AG04449 (cell line): ENCODE data around the gene LCN6.
A peak's percentile ranks its signal among the peaks of the same experiment; 100 is the strongest.

ENCODE experiments used
- CTCF ChIA-PET: fragments of 350-600 bp; formaldehyde crosslinking; extraction: SDS; loops from one replicate; lab custom pipeline; 2021; ENCODE audit warnings: antibody characterized with exemption; lab: Yijun Ruan, JAX
- POLR2A ChIA-PET: fragments of 400-600, 350-600 bp; formaldehyde crosslinking; extraction: SDS; loops from one replicate; lab custom pipeline; 2020; ENCODE audit warnings: antibody characterized with exemption, inconsistent platforms; lab: Yijun Ruan, JAX
- DNase-seq: peaks from one replicate; pipeline ENCODE4 v3.0.0-alpha.2; 2010; ENCODE audit warnings: low read depth, low spot score
- H3K4me3 ChIP-seq: 2 replicates; pipeline ENCODE4 v1.5.1; 2011; ENCODE audit warnings: low read depth, mild to moderate bottlenecking, control low read depth, low read length
- CTCF ChIP-seq: IDR thresholded peaks from one replicate; pipeline ENCODE4 v1.5.1; 2011; ENCODE audit warnings: mild to moderate bottlenecking, moderate library complexity, low read length, control low read depth, inconsistent platforms; ENCODE audit not compliant: insufficient read depth; ENCODE audit errors: missing control alignments

LCN6 gene

DNA sequence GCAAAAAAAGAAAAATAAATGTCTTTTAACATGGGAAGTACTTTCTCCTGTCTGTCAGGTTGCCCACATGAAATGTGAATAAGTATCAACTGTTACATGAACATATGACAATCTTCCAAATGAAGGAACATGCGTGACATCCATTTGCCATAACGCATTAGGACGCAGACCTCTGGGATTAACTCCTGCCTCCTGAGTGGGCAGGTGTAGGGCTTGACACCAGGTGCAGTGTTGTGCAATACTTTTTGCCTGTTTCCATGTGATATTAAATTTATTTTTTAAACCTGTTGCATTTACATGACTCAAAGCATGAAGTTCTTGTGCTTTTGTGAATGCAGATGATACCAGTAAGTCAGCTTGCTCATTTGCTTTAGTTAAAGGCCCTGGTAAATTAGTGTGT lies 34.1 kb upstream of the LCN6 start:
- H3K4me3 ChIP-seq, result no peak overlapping the region
- DNase-seq, result no peak
- TF ChIP-seq CTCF, result no peak
- CTCF ChIA-PET, result interaction anchor here (1.1 to 2.0 kb wide), 6 partner anchors 12 to 287 kb away, joined by 3 to 5 read pairs (median 4); no protein-coding TSS in a partner anchor
- POLR2A ChIA-PET, result no interaction called here

GRCh38 chr9:136779808-136780207 lies 31.5 kb upstream of the LCN6 start:
- POLR2A ChIA-PET, result no interaction called here
- DNase-seq, result no peak
- TF ChIP-seq CTCF, result peak; percentile 1
- no peak overlapping the region for H3K4me3 ChIP-seq
- CTCF ChIA-PET, result interaction anchor here (0.7 to 6.5 kb wide), 5 partner anchors 8 to 18 kb away, joined by 3 to 60 read pairs (median 30); no protein-coding TSS in a partner anchor

- CTCF ChIA-PET, result interaction anchor here (0.8 to 6.5 kb wide), 9 partner anchors 10 to 287 kb away, joined by 3 to 60 read pairs (median 4); partner anchors contain the start of genes LCN8 and NPDC1
- no peak for DNase-seq
- POLR2A ChIA-PET, result interaction anchor here (1.3 kb wide), 1 partner anchor 49 kb away, joined by 6 read pairs; no protein-coding TSS in a partner anchor
Measured at GRCh38 chr9:136777359-136777758, 29.0 kb upstream of the LCN6 start.

DNA sequence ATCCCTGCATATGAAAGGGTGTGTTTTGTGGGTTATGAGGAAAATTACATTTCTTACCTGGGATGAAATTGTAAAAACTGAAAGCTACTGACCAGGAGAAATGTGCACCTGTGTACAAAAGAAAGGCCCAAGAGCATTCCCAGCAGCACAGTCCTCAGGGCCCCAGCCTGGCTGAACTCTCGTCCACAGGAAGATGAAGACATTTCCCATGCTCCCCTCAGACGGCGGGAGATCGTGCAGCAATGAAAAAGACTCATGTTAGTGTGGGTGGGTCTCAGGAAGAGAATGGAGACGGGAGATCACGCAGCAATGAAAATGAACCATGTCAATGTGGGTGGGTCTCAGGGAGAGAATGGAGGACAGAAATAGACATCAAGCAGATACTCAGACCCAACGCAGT lies 28.6 kb upstream of the LCN6 start:
- no peak overlapping the region for H3K4me3 ChIP-seq
- DNase-seq, result no peak
- TF ChIP-seq CTCF, result no peak
- POLR2A ChIA-PET, result no interaction called here
- CTCF ChIA-PET, result interaction anchor here (0.8 to 6.5 kb wide), 5 partner anchors 10 to 258 kb away, joined by 4 to 60 read pairs (median 30); partner anchors contain the start of gene LCN8

More at GRCh38 chr9:136777359-136777758, 29.0 kb upstream of the LCN6 start:
- TF ChIP-seq CTCF, result no peak
- no peak overlapping the region for H3K4me3 ChIP-seq

GRCh38 chr9:136775191-136775590 lies 26.9 kb upstream of the LCN6 start:
- no peak overlapping the region for H3K4me3 ChIP-seq
- no peak for TF ChIP-seq CTCF
- ChIA-PET POLR2A (no interaction called here), CTCF (interaction anchor here (1.1 to 6.5 kb wide), 6 partner anchors 9 to 18 kb away, joined by 3 to 60 read pairs (median 4); partner anchors contain the start of genes LCN8 and TMEM141)
- DNase-seq, result no peak

DNA sequence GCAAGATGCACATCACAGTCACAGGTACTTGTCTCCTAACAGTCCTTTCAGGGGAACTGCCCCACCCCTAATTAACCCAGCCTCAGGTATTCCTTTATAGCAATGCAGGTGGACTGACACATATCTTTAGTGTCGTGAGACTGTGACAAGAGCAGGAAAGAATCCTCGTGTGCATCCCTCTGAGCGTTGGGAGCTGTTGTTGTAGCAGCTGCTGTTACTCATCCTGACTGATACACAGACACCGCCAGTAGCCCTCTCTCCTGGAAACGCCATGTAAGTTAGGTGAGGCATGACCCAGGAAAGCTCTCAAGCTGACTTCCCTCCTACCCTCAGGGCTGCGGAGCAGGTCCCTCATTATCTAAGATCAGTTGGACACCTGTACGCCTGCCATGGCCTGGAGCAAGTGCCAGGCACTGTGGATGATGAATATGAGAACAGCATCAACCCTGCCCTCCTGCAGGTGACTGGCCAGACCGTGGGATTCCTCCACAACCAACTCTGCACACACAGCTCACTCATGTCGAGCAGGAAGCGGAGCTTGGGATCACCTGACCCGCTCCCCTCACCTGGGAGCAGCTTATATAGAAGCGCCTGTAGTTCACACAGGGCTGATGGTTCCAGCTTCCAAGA lies 26.2 kb upstream of the LCN6 start:
- H3K4me3 ChIP-seq, result no peak overlapping the region
- ChIA-PET CTCF (interaction anchor here (1.1 to 6.5 kb wide), 6 partner anchors 8 to 19 kb away, joined by 3 to 60 read pairs (median 4); partner anchors contain the start of genes LCN8 and TMEM141), POLR2A (no interaction called here)
- TF ChIP-seq CTCF, result no peak
- DNase-seq, result no peak
